Vagina (tissue), 2 donors: Measurements from ENCODE around the gene OR9G1. TPM values are rescaled to one million over a fixed set of nuclear protein-coding genes. Genes with fewer than 3 reads are reported as not detected.

Source experiments
- DNase-seq, 2 donors: peaks; one replicate each; pipeline ENCODE4 v3.0.0-alpha.2; 2017; ENCODE audit errors: extremely low spot score in 2 of 2
- H3K27ac ChIP-seq: fragments of 200-600 bp; sonication (generic); one replicate; pipeline ENCODE4 v1.5.1; 2019
- H3K27me3 ChIP-seq: fragments of 200-600 bp; sonication (generic); one replicate; pipeline ENCODE4 v1.5.1; 2019
- H3K36me3 ChIP-seq, 2 donors: fragments of 200-600 bp; sonication (generic); one replicate each; pipeline ENCODE4 v1.5.1; 2017 to 2019
- H3K4me1 ChIP-seq: fragments of 200-600 bp; sonication (generic); one replicate; pipeline ENCODE4 v1.5.1; 2019
- H3K4me3 ChIP-seq, 2 donors: fragments of 200-600 bp; sonication (generic); 1 replicate in 1 of 2; 2 replicates in 1 of 2; pipeline ENCODE4 v1.5.1; 2016 to 2019
- H3K9me3 ChIP-seq: fragments of 200-600 bp; sonication (generic); one replicate; pipeline ENCODE4 v1.5.1; 2019
- POLR2A ChIP-seq, 2 donors: fragments of 450-650 bp; IDR thresholded peaks; one replicate each; pipeline ENCODE4 v1.6.1; 2017; ENCODE audit warnings: antibody characterized with exemption in 2 of 2, mild to moderate bottlenecking in 2 of 2, moderate library complexity in 2 of 2
- POLR2AphosphoS5 ChIP-seq, 2 donors: sonication (generic); formaldehyde crosslinking; IDR thresholded peaks; one replicate each; pipeline ENCODE4 v1.9.0; 2017; ENCODE audit warnings: antibody characterized with exemption in 2 of 2, mild to moderate bottlenecking in 2 of 2, low read depth in 1 of 2; ENCODE audit not compliant: insufficient read depth in 1 of 2
- intact Hi-C: fragments of 100-400 bp; cut with DNase I; formaldehyde crosslinking; loops from one replicate; pipeline ENCODE4 v1.15.1; 2023
- total RNA-seq: library from RNA; depleted of rRNA; stranded (reverse); fragments of >200 nt; gene quantifications from one replicate; pipeline ENCODE4 v1.2.3, GENCODE V29; 2016
- TF ChIP-seq, protein P1 (sequence below), 3 experiments: fragments of 450-650 bp in 2 of 3; fragments of 200-600 bp in 1 of 3; sonication (generic) in 1 of 3; IDR thresholded peaks; one replicate each; pipeline ENCODE4 v1.5.1; 2017 to 2019; ENCODE audit warnings: antibody characterized with exemption in 3 of 3, mild to moderate bottlenecking in 2 of 3, moderate library complexity in 2 of 3

OR9G1 gene
- total RNA-seq, 1 donor from 2014 or later, result not detected

DNA sequence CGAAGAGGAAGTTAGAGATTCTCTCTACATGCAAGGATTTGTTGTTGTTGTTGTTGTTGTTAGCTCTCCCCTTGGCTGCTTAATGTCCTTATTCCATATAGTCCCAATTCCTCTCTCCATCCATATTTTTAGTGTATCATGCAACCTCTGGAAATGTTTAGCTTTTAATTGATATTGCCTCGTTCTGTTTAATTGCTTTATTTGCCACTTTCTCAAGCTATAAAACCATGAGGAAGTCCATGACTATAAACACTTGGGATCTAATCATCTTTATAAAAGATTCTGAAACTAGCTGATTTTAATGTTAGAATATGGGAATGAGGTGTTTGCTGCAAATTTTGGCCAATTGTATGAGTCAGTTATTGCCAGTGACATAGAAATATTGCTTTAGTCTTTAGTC, 5.5 kb upstream of the OR9G1 start:
- Histone ChIP-seq H3K27ac (no peak overlapping the region), H3K27me3 (no peaks in the 10 kb centered on the region), H3K9me3 (no peaks in the 10 kb centered on the region), H3K36me3 (no peaks in the 10 kb centered on the region), H3K4me1 (no peaks in the 10 kb centered on the region), H3K4me3 (no peak overlapping the region)
- intact Hi-C loops, result no loop called here
- TF ChIP-seq POLR2A (IDR thresholded peaks at IDR 0.05), result no peak
- TF ChIP-seq, protein P1, sequence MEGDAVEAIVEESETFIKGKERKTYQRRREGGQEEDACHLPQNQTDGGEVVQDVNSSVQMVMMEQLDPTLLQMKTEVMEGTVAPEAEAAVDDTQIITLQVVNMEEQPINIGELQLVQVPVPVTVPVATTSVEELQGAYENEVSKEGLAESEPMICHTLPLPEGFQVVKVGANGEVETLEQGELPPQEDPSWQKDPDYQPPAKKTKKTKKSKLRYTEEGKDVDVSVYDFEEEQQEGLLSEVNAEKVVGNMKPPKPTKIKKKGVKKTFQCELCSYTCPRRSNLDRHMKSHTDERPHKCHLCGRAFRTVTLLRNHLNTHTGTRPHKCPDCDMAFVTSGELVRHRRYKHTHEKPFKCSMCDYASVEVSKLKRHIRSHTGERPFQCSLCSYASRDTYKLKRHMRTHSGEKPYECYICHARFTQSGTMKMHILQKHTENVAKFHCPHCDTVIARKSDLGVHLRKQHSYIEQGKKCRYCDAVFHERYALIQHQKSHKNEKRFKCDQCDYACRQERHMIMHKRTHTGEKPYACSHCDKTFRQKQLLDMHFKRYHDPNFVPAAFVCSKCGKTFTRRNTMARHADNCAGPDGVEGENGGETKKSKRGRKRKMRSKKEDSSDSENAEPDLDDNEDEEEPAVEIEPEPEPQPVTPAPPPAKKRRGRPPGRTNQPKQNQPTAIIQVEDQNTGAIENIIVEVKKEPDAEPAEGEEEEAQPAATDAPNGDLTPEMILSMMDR (IDR thresholded peaks at IDR 0.05), result no peak
- no peak for TF ChIP-seq POLR2AphosphoS5 (IDR thresholded peaks at IDR 0.05; ENCODE audit: insufficient read depth in 1 of 2, low read depth in 1 of 2)
- no peak for DNase-seq

DNA sequence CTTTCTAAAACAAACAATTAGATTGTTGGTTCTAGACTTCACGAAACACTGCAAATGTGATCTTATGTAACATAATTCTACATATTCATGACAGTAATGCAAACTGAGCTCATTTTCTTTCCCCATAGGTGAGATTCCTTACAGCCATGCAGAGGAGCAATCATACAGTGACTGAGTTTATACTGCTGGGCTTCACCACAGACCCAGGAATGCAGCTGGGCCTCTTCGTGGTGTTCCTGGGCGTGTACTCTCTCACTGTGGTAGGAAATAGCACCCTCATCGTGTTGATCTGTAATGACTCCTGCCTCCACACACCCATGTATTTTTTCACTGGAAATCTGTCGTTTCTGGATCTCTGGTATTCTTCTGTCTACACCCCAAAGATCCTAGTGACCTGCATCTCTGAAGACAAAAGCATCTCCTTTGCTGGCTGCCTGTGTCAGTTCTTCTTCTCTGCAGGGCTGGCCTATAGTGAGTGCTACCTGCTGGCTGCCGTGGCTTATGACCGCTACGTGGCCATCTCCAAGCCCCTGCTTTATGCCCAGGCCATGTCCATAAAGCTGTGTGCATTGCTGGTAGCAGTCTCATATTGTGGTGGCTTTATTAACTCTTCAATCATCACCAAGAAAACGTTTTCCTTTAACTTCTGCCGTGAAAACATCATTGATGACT, 1.5 kb downstream of the OR9G1 start:
- DNase-seq, result no peak
- H3K4me3 ChIP-seq, result no peak overlapping the region
- no peaks in the 10 kb centered on the region for H3K9me3 ChIP-seq
- H3K27ac ChIP-seq, result no peak overlapping the region
- no peaks in the 10 kb centered on the region for H3K4me1 ChIP-seq
- no peak for TF ChIP-seq POLR2A (IDR thresholded peaks at IDR 0.05)
- TF ChIP-seq POLR2AphosphoS5 (IDR thresholded peaks at IDR 0.05; ENCODE audit: insufficient read depth in 1 of 2, low read depth in 1 of 2), result no peak
- TF ChIP-seq, protein P1 (IDR thresholded peaks at IDR 0.05), result no peak
- intact Hi-C loops, result no loop called here
- H3K27me3 ChIP-seq, result no peaks in the 10 kb centered on the region
- H3K36me3 ChIP-seq, result no peaks in the 10 kb centered on the region

DNA sequence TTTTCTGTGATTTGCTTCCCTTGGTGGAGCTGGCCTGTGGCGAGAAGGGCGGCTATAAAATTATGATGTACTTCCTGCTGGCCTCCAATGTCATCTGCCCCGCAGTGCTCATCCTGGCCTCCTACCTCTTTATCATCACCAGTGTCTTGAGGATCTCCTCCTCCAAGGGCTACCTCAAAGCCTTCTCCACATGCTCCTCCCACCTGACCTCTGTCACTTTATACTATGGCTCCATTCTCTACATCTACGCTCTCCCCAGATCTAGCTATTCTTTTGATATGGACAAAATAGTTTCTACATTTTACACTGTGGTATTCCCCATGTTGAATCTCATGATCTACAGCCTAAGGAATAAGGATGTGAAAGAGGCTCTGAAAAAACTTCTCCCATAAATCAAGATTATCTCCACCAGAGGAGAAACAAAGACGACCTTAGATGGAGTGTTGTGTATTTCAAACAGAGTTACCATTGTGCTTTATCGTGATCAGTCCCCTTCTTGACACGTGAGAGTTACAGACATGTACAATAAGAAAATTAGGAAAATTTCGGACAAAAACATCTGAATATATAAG, 2.1 kb downstream of the OR9G1 start:
- TF ChIP-seq POLR2A (IDR thresholded peaks at IDR 0.05) (no peak), POLR2AphosphoS5 (IDR thresholded peaks at IDR 0.05; ENCODE audit: insufficient read depth in 1 of 2, low read depth in 1 of 2) (no peak)
- TF ChIP-seq, protein P1 (IDR thresholded peaks at IDR 0.05), result no peak
- Histone ChIP-seq H3K9me3 (no peaks in the 10 kb centered on the region), H3K36me3 (no peaks in the 10 kb centered on the region), H3K4me1 (no peaks in the 10 kb centered on the region), H3K27ac (no peak overlapping the region), H3K27me3 (no peaks in the 10 kb centered on the region), H3K4me3 (no peak overlapping the region)
- intact Hi-C loops, result no loop called here
- no peak for DNase-seq

DNA sequence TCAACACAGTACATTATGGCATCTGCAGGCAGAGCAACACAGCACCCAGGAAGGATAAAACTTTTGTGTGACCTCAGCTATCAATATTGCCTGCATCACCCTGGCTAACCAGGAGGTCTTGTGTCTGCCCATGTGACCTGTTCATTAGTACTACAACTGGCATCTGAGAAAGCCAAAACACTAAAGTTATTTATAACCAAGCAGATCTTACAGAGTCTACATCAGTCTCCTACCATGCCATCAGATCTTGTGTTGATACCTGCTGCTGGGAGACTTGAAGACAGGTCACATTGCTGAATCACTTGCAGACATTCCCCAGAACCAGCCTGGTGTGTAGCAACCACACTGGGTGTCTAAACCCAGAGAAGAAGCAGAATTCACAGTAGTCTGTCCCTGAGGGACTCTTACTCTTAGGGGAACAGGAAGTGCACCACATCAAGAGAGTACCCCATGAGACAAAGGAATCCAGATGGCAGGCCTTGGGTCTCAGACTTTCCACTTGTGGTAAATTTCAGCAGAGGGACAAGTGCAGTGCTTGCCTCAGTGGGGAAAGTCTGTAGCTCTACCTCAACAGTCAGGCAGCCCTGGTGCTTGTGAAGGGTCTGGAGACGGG, 7.0 kb downstream of the OR9G1 start:
- Histone ChIP-seq H3K27me3 (no peaks in the 10 kb centered on the region), H3K4me1 (no peaks in the 10 kb centered on the region), H3K9me3 (no peaks in the 10 kb centered on the region), H3K36me3 (no peaks in the 10 kb centered on the region), H3K27ac (no peak overlapping the region), H3K4me3 (no peak overlapping the region)
- TF ChIP-seq, protein P1 (IDR thresholded peaks at IDR 0.05), result no peak
- TF ChIP-seq POLR2A (IDR thresholded peaks at IDR 0.05) (no peak), POLR2AphosphoS5 (IDR thresholded peaks at IDR 0.05; ENCODE audit: insufficient read depth in 1 of 2, low read depth in 1 of 2) (no peak)
- intact Hi-C loops, result no loop called here
- DNase-seq, result no peak

DNA sequence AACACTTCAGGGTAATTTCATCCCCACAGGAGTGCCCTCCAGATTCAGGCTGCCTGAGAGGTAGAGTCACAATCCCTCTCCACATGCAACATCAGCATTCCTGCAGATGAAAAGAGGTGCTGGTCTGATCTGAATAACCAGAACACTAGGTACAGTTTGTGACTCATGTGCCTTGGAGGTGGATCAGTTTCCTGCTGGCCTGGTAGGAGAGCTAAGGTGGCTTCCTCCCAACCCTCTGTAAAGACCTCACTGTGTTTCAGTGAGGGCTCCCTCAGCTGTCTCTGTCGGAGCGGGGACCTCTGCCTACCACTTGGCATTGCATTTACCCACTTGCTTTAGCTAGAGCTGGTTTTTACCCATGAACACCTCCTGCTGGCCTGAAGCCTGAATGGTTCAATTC, 7.6 kb downstream of the OR9G1 start:
- no peaks in the 10 kb centered on the region for H3K36me3 ChIP-seq
- H3K4me1 ChIP-seq, result no peaks in the 10 kb centered on the region

More for the DNA sequence above, 7.6 kb downstream of the OR9G1 start:
- no peak overlapping the region for H3K4me3 ChIP-seq
- TF ChIP-seq POLR2AphosphoS5 (IDR thresholded peaks at IDR 0.05; ENCODE audit: insufficient read depth in 1 of 2, low read depth in 1 of 2) (no peak), POLR2A (IDR thresholded peaks at IDR 0.05) (no peak)
- TF ChIP-seq, protein P1 (IDR thresholded peaks at IDR 0.05), result no peak
- intact Hi-C loops, result no loop called here
- no peak for DNase-seq
- H3K27ac ChIP-seq, result no peak overlapping the region
- H3K9me3 ChIP-seq, result no peaks in the 10 kb centered on the region
- no peaks in the 10 kb centered on the region for H3K27me3 ChIP-seq
